OCI-LY7 (cell line): ENCODE measurements around the gene ZNF532. TPM values are rescaled to one million over a fixed set of nuclear protein-coding genes. Genes with fewer than 3 reads are reported as not detected.
A peak's percentile ranks its signal among the peaks of the same experiment; 100 is the strongest.

ENCODE experiments used
- BruUV-seq: library from RNA; stranded (reverse); fragments of 400-500 nt; replicated peaks from 2 replicates; lab custom pipeline; 2021; lab: Mats Ljungman, UMichigan
- CTCF ChIA-PET: fragments of 300-600 bp; sonication (Branson Sonifier 250); formaldehyde crosslinking; loops from one replicate; lab custom pipeline; 2022; ENCODE audit warnings: antibody characterized with exemption; ENCODE audit not compliant: unreplicated experiment; lab: Charles Lee
- POLR2A ChIA-PET: fragments of 300-600 bp; sonication (Branson Sonifier 250); formaldehyde crosslinking; loops from one replicate; lab custom pipeline; 2022; ENCODE audit warnings: antibody characterized with exemption; lab: Charles Lee
- DNase-seq: peaks from one replicate; pipeline ENCODE4 v3.0.0-alpha.2; 2015; ENCODE audit warnings: low spot score
- H2AFZ ChIP-seq: fragments of 200-600 bp; sonication (generic), shearing (Covaris generic); 2 replicates; pipeline ENCODE4 v1.6.1; 2014; ENCODE audit warnings: mild to moderate bottlenecking, antibody characterized with exemption, low read length, moderate library complexity
- H3K27ac ChIP-seq: fragments of 200-600 bp; sonication (generic); 2 replicates; pipeline ENCODE4 v1.5.1; 2014; ENCODE audit warnings: mixed run types, low read depth, mild to moderate bottlenecking, moderate library complexity, low read length, inconsistent platforms; ENCODE audit not compliant: poor library complexity, severe bottlenecking
- H3K36me3 ChIP-seq: fragments of 200-600 bp; sonication (generic); 2 replicates; pipeline ENCODE4 v1.6.1; 2014; ENCODE audit warnings: mild to moderate bottlenecking, antibody characterized with exemption, low read length, moderate library complexity, mixed read lengths; ENCODE audit not compliant: insufficient read depth
- H3K4me1 ChIP-seq: fragments of 200-600 bp; sonication (generic); 2 replicates; pipeline ENCODE4 v1.5.1; 2014; ENCODE audit warnings: mild to moderate bottlenecking, low read length; ENCODE audit not compliant: insufficient read depth, poor library complexity, severe bottlenecking
- H3K4me2 ChIP-seq: fragments of 200-600 bp; sonication (generic); 2 replicates; pipeline ENCODE4 v1.6.1; 2014; ENCODE audit warnings: mild to moderate bottlenecking, low read length
- H3K4me3 ChIP-seq: fragments of 200-600 bp; sonication (generic); 2 replicates; pipeline ENCODE4 v1.5.1; 2014; ENCODE audit warnings: mild to moderate bottlenecking, low read depth, low read length; ENCODE audit not compliant: poor library complexity, severe bottlenecking
- H3K79me2 ChIP-seq: fragments of 200-600 bp; sonication (generic); 2 replicates; pipeline ENCODE4 v1.6.1; 2016; ENCODE audit warnings: low read depth, mild to moderate bottlenecking, low read length, moderate library complexity, mixed read lengths; ENCODE audit not compliant: insufficient read depth
- H3K9me2 ChIP-seq: fragments of 200-600 bp; sonication (generic); 2 replicates; pipeline ENCODE4 v1.6.1; 2016; ENCODE audit warnings: mild to moderate bottlenecking, low read length, mixed read lengths; ENCODE audit not compliant: insufficient read depth
- H3K9me3 ChIP-seq: fragments of 200-600 bp; sonication (generic); 2 replicates; pipeline ENCODE4 v1.6.1; 2014; ENCODE audit warnings: mild to moderate bottlenecking, mixed run types, low read length, mixed read lengths
- H4K20me1 ChIP-seq: fragments of 200-600 bp; sonication (generic); 2 replicates; pipeline ENCODE4 v1.6.1; 2014; ENCODE audit warnings: mild to moderate bottlenecking, antibody characterized with exemption, low read length, moderate library complexity, mixed read lengths; ENCODE audit not compliant: insufficient read depth
- EZH2phosphoT487 ChIP-seq: fragments of 200-600 bp; sonication (generic); IDR thresholded peaks from 2 replicates; pipeline ENCODE4 v1.6.1; 2018; ENCODE audit warnings: low read depth, borderline replicate concordance, mild to moderate bottlenecking, mixed run types, antibody characterized with exemption, low read length, moderate library complexity, mixed read lengths
- intact Hi-C: fragments of 100-400 bp; cut with micrococcal nuclease; formaldehyde crosslinking; loops from one replicate; pipeline ENCODE4 v1.10.0; 2022; ENCODE audit not compliant: unreplicated experiment
- total RNA-seq, 2 experiments: library from RNA; depleted of rRNA in 1 of 2; stranded (reverse); fragments of >200 nt in 1 of 2; shearing (Covaris generic) in 1 of 2; gene quantifications; 2 replicates each; pipeline ENCODE4 v1.2.3, GENCODE V29; 2014 to 2022
- TF ChIP-seq, protein P1 (sequence below): fragments of 200-600 bp; sonication (generic); conservative IDR thresholded peaks from 2 replicates; pipeline ENCODE4 v1.5.1; 2014; ENCODE audit warnings: mild to moderate bottlenecking, antibody characterized with exemption, low read length, moderate library complexity, mixed read lengths

The ZNF532 gene
- total RNA-seq, 2 experiments from 2014 or later = 10.4 to 18.7 TPM

DNA sequence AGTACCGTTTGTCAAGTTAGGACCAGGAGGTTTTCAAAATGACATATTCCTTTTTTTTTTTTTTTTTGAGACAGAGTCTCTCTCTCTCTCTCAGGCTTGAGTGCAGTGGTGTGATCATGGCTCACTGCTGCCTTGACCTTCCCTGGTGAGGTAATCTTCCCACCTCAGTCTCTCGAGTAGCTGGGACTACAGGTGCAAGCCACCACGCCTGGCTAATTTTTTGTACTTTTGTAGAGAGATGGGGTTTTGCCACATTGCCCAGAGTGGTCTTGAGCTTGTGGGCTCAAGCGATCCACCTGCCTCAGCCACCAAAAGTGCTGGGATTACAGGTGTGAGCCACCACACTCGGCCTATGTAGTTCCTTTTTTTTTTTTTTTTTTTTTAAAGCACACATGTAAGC is 147.1 kb downstream of the ZNF532 start:
- Histone ChIP-seq H2AFZ (no peak overlapping the region), H3K9me3 (no peaks in the 10 kb centered on the region), H3K9me2 (no peaks in the 10 kb centered on the region), H3K4me1 (peaks cover 7% of the 10 kb centered on the region), H4K20me1 (no peaks in the 10 kb centered on the region), H3K36me3 (no peaks in the 10 kb centered on the region), H3K4me3 (no peak overlapping the region), H3K79me2 (no peaks in the 10 kb centered on the region), H3K4me2 (no peak overlapping the region), H3K27ac (no peak overlapping the region)
- POLR2A ChIA-PET = interaction anchor here (0.6 to 0.8 kb wide), 6 partner anchors 12 to 438 kb away, joined by 3 to 6 read pairs (median 3); no protein-coding TSS in a partner anchor
- no peak for TF ChIP-seq EZH2phosphoT487
- CTCF ChIA-PET = no interaction called here
- DNase-seq = peak; percentile 37
- intact Hi-C loops = no loop called here
- BruUV-seq = no TSS peak

DNA sequence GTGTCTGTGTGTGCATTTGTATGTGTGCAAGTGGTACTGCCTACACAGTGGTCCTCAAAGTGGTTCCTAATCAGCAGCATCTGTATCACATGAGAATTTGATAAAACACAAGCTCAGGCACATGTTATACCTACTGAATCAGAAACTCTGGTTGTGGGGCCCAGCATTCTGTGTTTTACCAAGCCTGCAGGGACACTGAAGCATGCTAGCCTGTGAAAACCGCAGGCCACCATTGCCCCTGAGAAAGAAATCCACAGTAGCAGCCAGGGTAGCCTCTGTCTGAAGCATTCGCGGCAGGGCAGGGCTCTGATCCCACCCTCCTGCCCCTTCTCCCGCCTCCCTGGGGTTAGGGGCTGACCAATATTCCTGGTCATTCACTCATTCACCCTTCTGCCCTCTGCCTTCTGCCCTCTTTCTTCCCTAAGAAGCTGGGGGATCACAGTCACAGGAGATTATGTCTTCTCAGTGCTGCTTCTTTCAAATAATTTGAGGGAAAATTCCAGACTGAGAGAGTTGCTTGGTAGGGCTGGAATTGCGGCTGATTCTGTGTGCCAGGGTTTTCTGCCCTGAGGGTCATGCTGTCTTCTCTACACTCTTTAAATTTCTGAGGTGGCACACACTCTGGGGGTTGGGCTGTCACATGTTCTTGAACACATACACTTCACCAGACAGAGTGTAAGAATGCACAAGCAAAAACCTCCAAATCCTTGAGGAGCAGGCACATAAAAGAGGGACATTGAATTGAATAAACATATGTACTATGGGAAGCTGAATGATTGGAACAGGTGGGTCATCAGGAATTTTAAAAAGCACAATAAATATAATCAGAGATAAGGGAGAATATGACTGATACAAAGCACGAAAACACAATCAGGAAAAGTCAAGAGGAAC is 148.4 kb downstream of the ZNF532 start:
- Histone ChIP-seq H3K9me2 (no peaks in the 10 kb centered on the region), H4K20me1 (no peaks in the 10 kb centered on the region), H3K4me3 (no peak overlapping the region), H3K79me2 (no peaks in the 10 kb centered on the region), H3K4me1 (peaks cover 7% of the 10 kb centered on the region), H3K9me3 (no peaks in the 10 kb centered on the region), H3K27ac (no peak overlapping the region), H2AFZ (no peak overlapping the region), H3K36me3 (no peaks in the 10 kb centered on the region), H3K4me2 (no peak overlapping the region)
- no peak for DNase-seq
- no TSS peak for BruUV-seq
- ChIA-PET POLR2A (interaction anchor here (0.8 kb wide), 2 partner anchors 113 to 440 kb away, joined by 3 to 6 read pairs; no protein-coding TSS in a partner anchor), CTCF (no interaction called here)
- intact Hi-C loops = no loop called here
- TF ChIP-seq, protein P1, sequence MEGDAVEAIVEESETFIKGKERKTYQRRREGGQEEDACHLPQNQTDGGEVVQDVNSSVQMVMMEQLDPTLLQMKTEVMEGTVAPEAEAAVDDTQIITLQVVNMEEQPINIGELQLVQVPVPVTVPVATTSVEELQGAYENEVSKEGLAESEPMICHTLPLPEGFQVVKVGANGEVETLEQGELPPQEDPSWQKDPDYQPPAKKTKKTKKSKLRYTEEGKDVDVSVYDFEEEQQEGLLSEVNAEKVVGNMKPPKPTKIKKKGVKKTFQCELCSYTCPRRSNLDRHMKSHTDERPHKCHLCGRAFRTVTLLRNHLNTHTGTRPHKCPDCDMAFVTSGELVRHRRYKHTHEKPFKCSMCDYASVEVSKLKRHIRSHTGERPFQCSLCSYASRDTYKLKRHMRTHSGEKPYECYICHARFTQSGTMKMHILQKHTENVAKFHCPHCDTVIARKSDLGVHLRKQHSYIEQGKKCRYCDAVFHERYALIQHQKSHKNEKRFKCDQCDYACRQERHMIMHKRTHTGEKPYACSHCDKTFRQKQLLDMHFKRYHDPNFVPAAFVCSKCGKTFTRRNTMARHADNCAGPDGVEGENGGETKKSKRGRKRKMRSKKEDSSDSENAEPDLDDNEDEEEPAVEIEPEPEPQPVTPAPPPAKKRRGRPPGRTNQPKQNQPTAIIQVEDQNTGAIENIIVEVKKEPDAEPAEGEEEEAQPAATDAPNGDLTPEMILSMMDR = no peak
- TF ChIP-seq EZH2phosphoT487 = no peak

DNA sequence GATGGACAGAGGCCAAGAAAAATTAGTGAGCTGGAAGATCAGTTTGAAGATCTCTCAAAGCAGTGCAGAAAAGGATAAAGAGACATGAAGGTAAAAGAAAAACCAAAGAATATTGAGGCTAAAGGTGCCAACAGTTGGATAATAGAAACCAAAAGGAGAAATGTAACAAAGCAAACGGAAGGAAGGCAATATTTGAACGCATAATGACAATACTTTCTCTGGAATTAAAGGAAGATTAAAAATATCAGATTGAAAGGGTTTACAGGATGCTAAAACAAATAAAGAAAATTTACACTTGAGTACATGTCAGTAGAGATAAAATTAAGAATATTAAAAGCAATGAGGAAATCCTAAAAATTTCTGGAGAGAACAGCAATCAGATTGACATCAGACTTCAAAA is 149.1 kb downstream of the ZNF532 start:
- Histone ChIP-seq H3K4me3 (no peak overlapping the region), H3K36me3 (no peaks in the 10 kb centered on the region), H3K4me2 (no peak overlapping the region), H2AFZ (no peak overlapping the region), H3K9me2 (no peaks in the 10 kb centered on the region), H3K27ac (no peak overlapping the region), H3K9me3 (no peaks in the 10 kb centered on the region), H3K79me2 (no peaks in the 10 kb centered on the region), H3K4me1 (peaks cover 7% of the 10 kb centered on the region), H4K20me1 (no peaks in the 10 kb centered on the region)
- no TSS peak for BruUV-seq
- intact Hi-C loops = no loop called here
- CTCF ChIA-PET = no interaction called here
- POLR2A ChIA-PET = interaction anchor here (0.6 to 1.5 kb wide), 2 partner anchors 15 to 392 kb away, joined by 4 to 6 read pairs; no protein-coding TSS in a partner anchor
- DNase-seq = no peak
- no peak for TF ChIP-seq EZH2phosphoT487
- TF ChIP-seq, protein P1 = no peak
